Stimulated activated memory B cell treated with anti-CD40 and anti-IgM and Interleukin-4, amounts not matched to agents 10 μg/mL and 1 μg/mL and 100 μg/mL, for 72 hours (primary cell): ENCODE results near the gene CIROP.

Experiments used
- ATAC-seq: fragments of 150-1000 bp; cut with Tn5 transposase; 2 replicates; pipeline ENCODE4 v1.10.0; 2021
- H3K27ac Mint-ChIP-seq: one replicate; pipeline ENCODE4 v1.8.0; 2022; ENCODE audit warnings: mild to moderate bottlenecking, mixed read lengths
- H3K27me3 Mint-ChIP-seq: one replicate; pipeline ENCODE4 v1.8.0; 2022; ENCODE audit warnings: mixed read lengths
- H3K36me3 Mint-ChIP-seq: one replicate; pipeline ENCODE4 v1.8.0; 2022; ENCODE audit warnings: mixed read lengths
- H3K4me1 Mint-ChIP-seq: one replicate; pipeline ENCODE4 v1.8.0; 2022; ENCODE audit warnings: mixed read lengths
- H3K4me3 Mint-ChIP-seq: one replicate; pipeline ENCODE4 v1.8.0; 2022; ENCODE audit warnings: mild to moderate bottlenecking, moderate library complexity, mixed read lengths
- H3K9me3 Mint-ChIP-seq: one replicate; pipeline ENCODE4 v1.8.0; 2022; ENCODE audit warnings: mixed read lengths

Gene CIROP

DNA sequence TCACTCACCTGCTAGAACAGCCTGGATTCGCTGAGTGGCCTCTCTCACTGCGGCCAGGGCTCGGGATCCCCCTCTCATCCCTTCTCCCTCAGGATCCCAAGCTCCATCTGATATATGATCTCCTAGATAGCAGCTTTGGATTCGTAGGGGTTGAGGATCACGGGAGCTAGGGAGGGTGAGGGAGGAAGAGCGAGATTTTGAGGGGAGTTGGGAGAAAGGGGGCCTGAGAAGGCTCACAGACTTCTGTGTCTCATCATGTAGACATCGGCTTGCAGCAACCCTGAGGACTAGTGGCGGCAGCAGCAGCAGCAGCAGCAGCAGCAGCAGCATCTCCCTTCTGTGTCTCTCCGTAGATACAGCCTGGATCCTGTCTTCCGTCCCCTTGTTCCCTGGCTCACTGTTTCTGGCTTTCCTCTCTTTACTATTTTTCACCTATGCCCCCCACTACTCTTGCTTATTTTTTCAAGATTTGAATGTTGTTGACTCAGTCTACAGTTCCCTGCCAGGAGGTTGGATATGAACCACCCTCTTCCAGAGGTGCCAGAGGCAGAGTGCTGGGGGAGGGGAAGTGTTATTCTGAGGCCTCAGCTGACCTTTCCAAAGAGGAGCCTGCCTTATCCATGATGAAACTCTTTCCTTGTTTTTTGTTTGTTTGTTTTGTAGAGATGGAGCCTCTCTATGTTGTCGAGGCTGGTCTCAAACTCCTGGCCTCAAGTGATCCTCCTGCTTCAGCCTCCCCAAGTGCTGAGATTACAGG, at the start of gene CIROP:
TSS of gene CIROP (minus strand) at position 399 of the 757 bp plus-strand sequence. CDS start at position 330, 69 bp downstream.
- no peaks in the 10 kb centered on the region for H3K27me3 Mint-ChIP-seq
- H3K4me1 Mint-ChIP-seq = peaks cover 7% of the 10 kb centered on the region
- H3K4me3 Mint-ChIP-seq = no peak within 1 kb of the TSS
- H3K36me3 Mint-ChIP-seq = peaks cover 5% of the 10 kb centered on the region
- no peaks in the 10 kb centered on the region for H3K9me3 Mint-ChIP-seq
- no peak within 1 kb of the TSS for H3K27ac Mint-ChIP-seq
- ATAC-seq = no peak

GRCh38 chr14:23153851-23154796, 49.3 kb upstream of the CIROP start:
- Mint-ChIP-seq H3K4me3 (no peak overlapping the region), H3K4me1 (peaks cover 4% of the 10 kb centered on the region), H3K9me3 (no peaks in the 10 kb centered on the region), H3K27me3 (no peaks in the 10 kb centered on the region), H3K27ac (no peak overlapping the region), H3K36me3 (no peaks in the 10 kb centered on the region)
- ATAC-seq = no peak

- peaks cover 6% of the 10 kb centered on the region for H3K4me1 Mint-ChIP-seq
- H3K27ac Mint-ChIP-seq = no peak overlapping the region
- H3K36me3 Mint-ChIP-seq = no peaks in the 10 kb centered on the region
- no peak for ATAC-seq
- no peak overlapping the region for H3K4me3 Mint-ChIP-seq
- no peaks in the 10 kb centered on the region for H3K27me3 Mint-ChIP-seq
- H3K9me3 Mint-ChIP-seq = peaks cover 3% of the 10 kb centered on the region
Observed at GRCh38 chr14:23151342-23151741, 46.6 kb upstream of the CIROP start.

DNA sequence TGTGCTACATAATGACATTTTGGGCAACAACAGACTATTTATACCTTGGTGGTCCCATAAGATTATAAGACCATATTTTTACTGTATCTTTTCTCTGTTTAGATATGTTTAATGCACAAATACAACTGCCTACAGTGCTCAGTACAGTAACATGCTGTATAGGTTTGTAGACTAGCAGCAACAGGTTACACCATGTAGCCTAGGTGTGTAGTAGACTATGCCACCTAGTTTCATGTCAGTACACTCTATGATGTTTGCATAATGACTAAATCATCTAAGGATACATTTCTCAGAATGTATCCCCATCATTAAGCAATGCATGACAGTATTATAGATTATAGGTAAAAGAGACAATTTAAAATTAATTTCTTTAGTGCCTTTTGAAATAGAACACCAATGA, 45.0 kb upstream of the CIROP start:
- peaks cover 6% of the 10 kb centered on the region for H3K4me1 Mint-ChIP-seq
- ATAC-seq = no peak

GRCh38 chr14:23148591-23149249, 43.9 kb upstream of the CIROP start:
- peaks cover 3% of the 10 kb centered on the region for H3K9me3 Mint-ChIP-seq
- no peak overlapping the region for H3K4me3 Mint-ChIP-seq
- no peaks in the 10 kb centered on the region for H3K36me3 Mint-ChIP-seq
- H3K27ac Mint-ChIP-seq = no peak overlapping the region
- no peak for ATAC-seq
- peaks cover 6% of the 10 kb centered on the region for H3K4me1 Mint-ChIP-seq
- no peaks in the 10 kb centered on the region for H3K27me3 Mint-ChIP-seq

More for the DNA sequence above, 45.0 kb upstream of the CIROP start:
- H3K4me3 Mint-ChIP-seq = no peak overlapping the region
- H3K27ac Mint-ChIP-seq = no peak overlapping the region
- H3K9me3 Mint-ChIP-seq = peaks cover 3% of the 10 kb centered on the region
- H3K27me3 Mint-ChIP-seq = no peaks in the 10 kb centered on the region
- no peaks in the 10 kb centered on the region for H3K36me3 Mint-ChIP-seq

GRCh38 chr14:23147676-23148075, 42.9 kb upstream of the CIROP start:
- peaks cover 6% of the 10 kb centered on the region for H3K4me1 Mint-ChIP-seq
- H3K9me3 Mint-ChIP-seq = peaks cover 3% of the 10 kb centered on the region
- H3K27me3 Mint-ChIP-seq = no peaks in the 10 kb centered on the region
- ATAC-seq = no peak
- no peak overlapping the region for H3K27ac Mint-ChIP-seq
- H3K4me3 Mint-ChIP-seq = no peak overlapping the region
- no peaks in the 10 kb centered on the region for H3K36me3 Mint-ChIP-seq

- Mint-ChIP-seq H3K4me1 (peaks cover 6% of the 10 kb centered on the region), H3K27ac (no peak overlapping the region), H3K9me3 (peaks cover 3% of the 10 kb centered on the region), H3K27me3 (no peaks in the 10 kb centered on the region), H3K4me3 (no peak overlapping the region), H3K36me3 (no peaks in the 10 kb centered on the region)
- ATAC-seq = no peak
Observed at GRCh38 chr14:23146980-23147379, 42.2 kb upstream of the CIROP start.

- H3K36me3 Mint-ChIP-seq = no peaks in the 10 kb centered on the region
- H3K4me1 Mint-ChIP-seq = peaks cover 6% of the 10 kb centered on the region
- H3K27me3 Mint-ChIP-seq = no peaks in the 10 kb centered on the region
- no peak overlapping the region for H3K27ac Mint-ChIP-seq
- H3K9me3 Mint-ChIP-seq = peaks cover 3% of the 10 kb centered on the region
- no peak overlapping the region for H3K4me3 Mint-ChIP-seq
- peak; percentile 55 for ATAC-seq
Observed at GRCh38 chr14:23146351-23146910, 41.6 kb upstream of the CIROP start.

- H3K27ac Mint-ChIP-seq = no peak overlapping the region
- no peaks in the 10 kb centered on the region for H3K36me3 Mint-ChIP-seq
- H3K4me3 Mint-ChIP-seq = no peak overlapping the region
- H3K27me3 Mint-ChIP-seq = no peaks in the 10 kb centered on the region
- peaks cover 6% of the 10 kb centered on the region for H3K4me1 Mint-ChIP-seq
- no peak for ATAC-seq
- peaks cover 3% of the 10 kb centered on the region for H3K9me3 Mint-ChIP-seq
Observed at GRCh38 chr14:23145794-23146350, 41.1 kb upstream of the CIROP start.

DNA sequence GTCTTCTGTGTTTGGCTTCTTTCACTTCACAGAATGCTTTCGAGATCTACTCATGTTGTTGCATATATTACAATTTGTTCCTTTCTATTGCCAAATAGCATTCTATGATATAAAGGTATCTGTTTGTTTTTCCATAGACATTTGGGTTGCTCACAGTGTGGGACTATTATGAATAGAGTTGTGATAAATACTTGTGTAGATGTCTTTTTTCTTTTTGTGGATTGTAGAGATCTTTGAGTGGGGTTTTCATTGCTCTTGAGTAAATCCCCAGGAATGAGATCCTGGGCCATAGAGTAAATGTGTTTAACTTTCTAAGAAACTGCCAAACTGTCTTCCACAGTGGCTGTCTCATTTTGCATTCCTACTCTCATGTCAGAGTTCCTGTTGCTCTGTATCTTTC, 39.1 kb upstream of the CIROP start:
- ATAC-seq = no peak
- Mint-ChIP-seq H3K27ac (no peak overlapping the region), H3K4me1 (no peaks in the 10 kb centered on the region), H3K9me3 (peaks cover 3% of the 10 kb centered on the region), H3K4me3 (no peak overlapping the region), H3K27me3 (no peaks in the 10 kb centered on the region), H3K36me3 (no peaks in the 10 kb centered on the region)

DNA sequence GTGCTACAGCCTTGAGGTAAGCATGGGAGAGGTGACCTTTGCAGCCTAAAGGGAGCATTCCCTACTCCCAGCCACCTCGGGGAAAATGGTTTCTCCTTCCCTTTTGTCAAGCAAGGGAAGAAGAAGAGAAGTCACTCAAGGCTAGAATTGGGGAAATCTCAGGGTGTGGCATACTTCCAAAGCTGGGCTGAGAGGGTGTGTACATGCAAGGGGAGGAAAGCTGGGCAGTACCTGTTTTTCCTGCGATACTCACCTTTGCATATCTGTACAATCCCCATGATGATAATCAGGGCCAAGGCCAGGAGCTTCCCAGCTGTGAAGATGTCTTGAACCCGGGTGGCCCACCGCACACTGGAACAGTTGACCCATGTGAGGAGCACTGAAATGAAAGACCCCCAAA, 38.0 kb upstream of the CIROP start:
- Mint-ChIP-seq H3K27ac (no peak overlapping the region), H3K36me3 (no peaks in the 10 kb centered on the region), H3K27me3 (no peaks in the 10 kb centered on the region), H3K9me3 (no peaks in the 10 kb centered on the region), H3K4me1 (no peaks in the 10 kb centered on the region), H3K4me3 (no peak overlapping the region)
- no peak for ATAC-seq

GRCh38 chr14:23141706-23142444, 37.1 kb upstream of the CIROP start:
- H3K4me1 Mint-ChIP-seq = no peaks in the 10 kb centered on the region
- H3K27me3 Mint-ChIP-seq = no peaks in the 10 kb centered on the region
- ATAC-seq = no peak
- no peak overlapping the region for H3K27ac Mint-ChIP-seq
- H3K4me3 Mint-ChIP-seq = no peak overlapping the region
- no peaks in the 10 kb centered on the region for H3K9me3 Mint-ChIP-seq
- H3K36me3 Mint-ChIP-seq = no peaks in the 10 kb centered on the region

- Mint-ChIP-seq H3K4me3 (no peak overlapping the region), H3K27ac (no peak overlapping the region), H3K36me3 (no peaks in the 10 kb centered on the region), H3K9me3 (no peaks in the 10 kb centered on the region), H3K4me1 (no peaks in the 10 kb centered on the region), H3K27me3 (no peaks in the 10 kb centered on the region)
- no peak for ATAC-seq
Observed at GRCh38 chr14:23140371-23140770, 35.6 kb upstream of the CIROP start.

DNA sequence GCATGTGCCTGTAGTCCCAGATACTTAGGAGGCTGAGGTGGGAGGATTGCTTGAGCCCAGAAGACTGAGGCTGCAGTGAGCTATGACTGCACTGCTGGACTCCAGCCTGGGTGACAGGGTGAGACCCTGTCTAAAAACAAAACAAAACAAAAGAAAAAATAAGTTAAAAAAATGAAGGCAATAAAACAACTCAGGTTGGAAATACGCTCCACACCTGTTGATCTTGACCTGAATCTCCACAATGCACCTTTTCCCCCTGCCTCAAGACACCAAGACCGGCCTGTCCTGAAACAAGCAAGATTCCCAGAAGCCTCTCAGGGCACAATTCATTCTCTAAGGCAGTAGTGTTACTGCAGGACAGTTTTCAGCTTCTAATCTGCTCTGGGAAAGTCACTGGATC, 35.1 kb upstream of the CIROP start:
- Mint-ChIP-seq H3K36me3 (no peaks in the 10 kb centered on the region), H3K4me1 (no peaks in the 10 kb centered on the region), H3K9me3 (no peaks in the 10 kb centered on the region), H3K27me3 (no peaks in the 10 kb centered on the region), H3K4me3 (no peak overlapping the region), H3K27ac (no peak overlapping the region)
- ATAC-seq = no peak
